HG02759 (cell line): Measurements from ENCODE around the gene DUSP11.
"Not testable (repeated sequence)": the region's sequence is repeated elsewhere in the genome, so short reads cannot be mapped to it uniquely, and the experiment has no call there.

Experiments used
- ATAC-seq: cut with Tn5 transposase; IDR thresholded peaks from one replicate; pipeline ENCODE4 v1.9.1; 2021; ENCODE audit warnings: mild to moderate bottlenecking, moderate library complexity; ENCODE audit not compliant: unreplicated experiment

DUSP11 gene

DNA sequence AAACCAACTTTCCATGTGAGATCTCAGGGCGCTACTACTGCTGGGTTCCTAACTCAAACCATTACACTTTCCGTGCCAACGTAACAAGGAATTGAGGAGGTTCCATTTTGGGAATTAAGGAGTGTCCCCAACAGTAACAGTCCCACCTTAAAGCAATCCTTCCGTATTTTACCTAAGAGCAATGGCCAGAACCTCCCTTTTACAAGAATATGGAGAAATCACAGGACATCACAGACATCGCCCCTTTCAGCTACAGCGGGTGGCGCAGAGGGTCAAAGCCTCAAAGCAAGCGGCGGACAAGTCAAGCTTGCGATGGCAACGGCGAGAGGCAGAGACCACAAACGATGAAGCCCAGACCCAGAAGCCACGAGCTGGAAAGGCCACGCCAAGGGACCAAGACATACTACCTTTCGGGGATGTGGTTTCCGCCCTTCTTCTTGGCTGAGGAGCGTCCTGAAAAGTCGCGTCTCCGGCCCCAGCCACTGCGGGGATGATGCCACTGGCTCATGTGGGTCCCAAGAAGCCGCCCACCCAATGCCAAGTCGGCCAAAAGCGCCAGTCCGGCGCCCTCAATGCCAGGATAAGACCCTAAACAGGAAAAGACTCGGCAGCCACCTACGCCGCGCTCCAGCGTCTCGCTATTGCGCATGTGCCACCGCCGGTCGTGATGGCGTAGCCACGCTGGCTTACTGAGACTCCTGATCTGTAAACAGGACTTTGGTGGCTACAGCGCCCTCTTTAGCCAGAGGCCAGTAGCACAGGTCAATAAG, at the start of gene DUSP11:
DUSP11 (minus strand) TSS at position 637 of the 770 bp plus-strand sequence; CDS start at position 508, 129 bp downstream.
- ATAC-seq, result peak; percentile 99

- peak; percentile 84 for ATAC-seq
Observed at GRCh38 chr2:73828818-73829570, 49.1 kb upstream of the DUSP11 start, which contains the start of gene STAMBP. Gene STAMBP, plus strand, starts transcription at chr2:73828961. Its CDS starts 1,896 bp downstream, at chr2:73830857.

DNA sequence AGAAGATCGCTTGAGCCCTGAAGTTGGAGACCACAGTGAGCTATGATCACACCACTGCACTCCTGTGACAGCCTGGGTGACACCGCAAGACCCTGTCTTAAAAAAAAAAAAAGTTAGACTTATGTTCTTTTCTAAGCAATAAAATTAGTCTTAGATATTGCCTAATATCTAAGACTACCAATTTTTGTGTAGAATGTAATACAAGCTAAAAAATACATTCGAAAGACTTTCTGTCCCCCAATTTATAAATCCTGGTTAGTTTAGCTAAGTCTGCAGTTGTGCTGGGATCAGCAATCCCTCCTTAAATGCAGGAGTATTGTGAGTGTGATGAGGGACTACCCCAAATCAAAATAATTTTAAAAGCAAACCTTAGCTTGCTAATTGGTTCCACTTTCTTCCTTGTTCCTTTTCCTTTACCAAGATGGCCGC, 48.5 kb upstream of the DUSP11 start:
- no peak for ATAC-seq

DNA sequence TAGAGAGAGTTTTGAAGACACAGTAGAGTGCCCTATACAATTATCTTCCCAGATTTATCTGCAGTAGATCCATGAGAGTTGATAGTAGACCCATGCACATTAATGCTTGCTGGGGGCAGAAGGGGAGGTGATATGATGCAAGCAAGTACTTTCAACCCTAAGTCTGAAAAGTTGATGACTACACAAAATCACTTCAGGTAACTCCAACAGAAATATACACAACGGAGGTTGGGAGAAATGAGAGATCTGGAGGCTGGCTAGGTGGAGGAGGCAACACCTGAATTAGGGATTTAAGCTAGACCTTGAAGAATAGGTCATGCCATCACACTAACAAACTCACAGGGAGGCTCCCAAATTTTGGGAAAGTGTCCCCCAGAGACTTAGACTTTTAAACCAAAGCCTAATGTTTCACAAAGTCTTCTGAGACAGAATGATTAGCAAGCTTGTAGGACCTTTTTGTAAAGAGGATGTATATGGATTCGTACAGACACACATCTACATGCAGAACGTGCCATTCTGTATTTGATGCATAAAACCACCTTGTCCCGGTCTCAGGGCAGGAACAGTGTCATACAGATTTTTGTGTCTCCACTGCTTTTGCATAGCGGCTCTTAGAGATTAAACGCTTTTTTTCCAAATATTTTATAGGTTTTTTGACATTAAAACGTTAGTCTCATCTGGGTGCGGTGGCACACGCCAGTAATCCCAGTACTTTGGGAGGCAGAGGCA, 47.9 kb upstream of the DUSP11 start:
- ATAC-seq, result no peak

DNA sequence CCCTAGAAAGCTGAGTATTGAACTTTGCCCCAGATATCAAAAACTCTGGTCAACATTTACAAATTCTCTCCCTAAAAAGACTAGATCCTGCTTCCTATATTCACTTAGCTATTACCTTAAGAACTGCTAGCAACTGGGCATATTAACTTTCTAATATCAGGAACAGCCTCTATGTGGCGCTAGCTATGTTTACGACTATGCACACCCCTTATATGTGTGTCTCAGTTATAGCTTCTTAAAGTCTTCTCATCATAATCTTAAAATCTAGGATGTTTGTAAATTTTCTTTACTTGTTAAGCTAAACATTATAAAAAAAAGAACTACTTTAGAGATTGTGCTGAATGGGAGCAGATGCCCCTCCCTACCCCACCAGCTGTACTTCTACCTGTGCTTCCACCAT, 47.1 kb upstream of the DUSP11 start:
- no peak for ATAC-seq

DNA sequence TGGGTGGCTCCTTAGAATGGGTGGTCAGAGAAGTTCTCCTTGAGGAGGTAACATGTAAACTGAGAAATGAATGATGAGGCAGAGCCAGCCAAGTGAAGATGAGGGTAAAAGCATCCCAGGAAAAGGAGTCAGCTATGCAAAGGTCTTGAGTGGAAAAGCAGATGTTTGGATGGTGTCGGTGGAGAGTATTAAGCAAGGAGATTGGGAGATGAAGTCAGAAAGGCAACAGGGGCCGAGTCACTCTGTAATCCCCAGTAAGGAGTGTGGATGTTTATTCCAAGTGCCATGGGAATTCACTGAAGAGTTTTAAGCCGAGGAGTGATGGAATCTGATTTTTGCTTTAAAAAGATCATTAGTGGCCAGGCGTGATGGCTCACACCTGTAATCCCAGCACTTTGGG, 45.5 kb upstream of the DUSP11 start:
- no peak for ATAC-seq

DNA sequence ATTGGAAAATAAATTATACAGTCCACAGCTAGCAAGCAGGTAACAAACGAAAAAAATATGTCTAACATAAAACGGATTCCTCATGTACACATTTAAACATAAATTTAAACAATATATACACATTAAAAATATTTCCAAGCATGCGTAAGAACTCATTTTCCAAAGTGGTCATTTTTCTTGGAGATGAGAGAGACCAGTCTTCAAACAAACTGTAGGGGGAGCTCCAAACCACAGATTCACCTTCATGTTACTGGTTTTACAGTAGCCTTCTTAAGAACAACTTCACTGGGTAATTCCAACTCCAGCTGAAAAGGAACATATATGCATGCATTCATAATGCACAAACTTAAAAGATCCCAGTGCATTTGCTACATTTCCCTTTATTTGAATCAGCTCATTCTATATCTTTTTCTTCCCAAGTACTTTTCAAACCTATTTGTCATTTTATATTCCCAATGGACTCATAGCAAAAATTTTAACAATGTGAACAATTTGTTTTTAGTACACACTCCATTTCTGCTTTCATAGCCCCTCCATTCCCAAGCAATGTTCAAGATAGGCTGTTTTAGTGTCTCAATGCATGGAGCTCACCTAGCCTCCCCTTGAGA, 44.1 kb upstream of the DUSP11 start:
- ATAC-seq, result no peak

- ATAC-seq, result no peak
Observed at GRCh38 chr2:73823416-73823815, 43.5 kb upstream of the DUSP11 start.

- no peak for ATAC-seq
Observed at GRCh38 chr2:73822991-73823390, 43.1 kb upstream of the DUSP11 start.

- peak; percentile 67 for ATAC-seq
Observed at GRCh38 chr2:73822276-73822675, 42.4 kb upstream of the DUSP11 start.

DNA sequence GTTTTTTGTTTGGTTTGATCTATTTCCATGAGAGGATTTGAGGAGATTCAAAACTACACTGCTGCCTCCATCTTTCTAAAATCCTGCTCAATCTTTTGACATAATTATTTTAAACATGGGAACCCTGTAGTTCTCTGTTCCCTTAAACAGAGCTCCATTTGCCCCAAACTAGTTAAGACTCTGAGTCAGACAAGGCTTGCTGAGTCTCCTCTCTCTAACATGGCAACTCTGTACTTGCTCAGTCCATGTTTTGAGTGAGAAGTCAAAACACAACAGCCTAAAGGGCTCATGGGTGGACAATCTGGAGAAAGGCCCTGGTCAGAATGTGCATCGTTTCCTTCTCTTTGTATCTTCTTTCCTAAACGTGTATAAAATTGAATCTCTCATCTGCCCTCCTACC, 41.8 kb upstream of the DUSP11 start:
- ATAC-seq, result peak; percentile 7

- peak; percentile 80 for ATAC-seq
Observed at GRCh38 chr2:73821227-73821626, 41.3 kb upstream of the DUSP11 start.

DNA sequence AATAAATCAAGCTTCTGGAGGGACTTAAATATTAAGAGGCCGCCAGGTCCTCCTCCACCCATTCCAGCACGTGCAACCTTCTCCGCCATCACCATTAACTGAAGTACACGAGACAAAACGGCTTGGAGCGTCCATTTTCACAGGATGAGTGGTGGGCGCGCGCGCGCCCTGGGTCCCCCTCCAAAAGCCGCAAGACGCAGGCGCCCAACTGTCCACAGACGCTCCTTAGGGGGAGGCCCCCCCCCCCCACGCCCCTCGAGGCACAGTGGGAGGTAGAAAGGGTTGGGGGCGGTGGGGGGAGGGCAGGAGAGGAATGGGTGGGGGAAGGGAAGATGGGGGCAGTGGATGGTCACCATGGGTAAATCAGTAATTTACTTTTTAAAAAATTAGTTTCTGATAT, 38.4 kb upstream of the DUSP11 start:
- ATAC-seq, result no peak

DNA sequence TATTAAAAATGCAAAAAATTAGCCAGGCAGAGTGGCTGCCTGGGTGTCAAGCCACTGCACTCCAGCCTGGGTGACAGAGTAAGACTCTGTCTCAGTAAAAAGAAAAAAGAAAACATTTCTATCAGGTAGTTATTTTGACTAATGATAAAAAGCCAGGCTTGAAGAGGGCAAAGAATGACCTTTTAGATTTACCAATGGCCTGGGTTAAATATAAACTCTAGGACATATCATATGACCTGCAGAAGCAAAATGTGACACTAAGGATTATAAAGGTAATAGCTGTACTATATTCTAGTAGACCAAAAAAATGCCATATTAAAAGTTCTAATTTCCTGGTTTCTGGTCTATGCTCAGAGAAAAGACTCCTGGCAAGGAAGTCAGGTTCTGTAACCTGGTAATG, 32.7 kb upstream of the DUSP11 start:
- no peak for ATAC-seq

DNA sequence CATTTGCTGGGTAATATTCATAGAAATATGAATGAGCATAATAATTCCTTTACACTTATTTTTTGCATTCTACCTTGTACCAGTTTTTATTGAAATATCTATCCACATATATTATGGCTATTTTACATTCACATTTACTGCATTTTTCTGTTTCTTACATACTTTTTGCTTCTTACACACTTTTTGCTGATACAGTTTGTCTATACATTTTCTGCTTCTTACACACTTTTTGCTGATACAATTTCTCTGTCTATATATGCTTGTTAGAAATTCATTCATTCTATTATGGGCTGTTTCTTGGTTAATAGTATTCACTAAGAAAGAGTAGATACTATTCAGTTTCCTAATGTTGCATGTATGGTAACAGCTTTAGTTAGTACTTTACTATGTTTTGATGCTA, 32.0 kb upstream of the DUSP11 start:
- ATAC-seq, result no peak

- not testable (repeated sequence) for ATAC-seq
Observed at GRCh38 chr2:73783883-73784282, 4.0 kb upstream of the DUSP11 start, which contains the start of gene C2orf78. Gene C2orf78, plus strand, starts transcription at chr2:73784183. Its CDS starts 127 bp downstream, at chr2:73784310.

DNA sequence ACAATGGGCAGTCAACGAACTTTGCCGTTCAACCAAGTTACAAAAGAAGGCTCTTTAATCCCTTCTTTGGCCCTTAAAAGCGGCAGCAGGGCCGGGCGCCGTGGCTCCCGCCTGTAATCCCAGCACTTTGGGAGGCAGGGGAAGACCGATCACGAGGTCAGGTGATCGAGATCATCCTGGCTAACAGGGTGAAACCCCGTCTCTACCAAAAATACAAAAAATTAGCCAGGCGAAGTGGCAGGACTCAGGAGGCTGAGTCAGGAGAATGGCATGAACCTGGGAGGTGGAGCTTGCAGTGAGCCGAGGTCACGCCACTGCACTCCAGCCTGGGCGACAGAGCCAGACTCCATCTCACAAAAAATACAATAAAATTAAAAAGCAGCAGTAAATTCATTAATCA, 3.5 kb upstream of the DUSP11 start:
- ATAC-seq, result not testable (repeated sequence)

DNA sequence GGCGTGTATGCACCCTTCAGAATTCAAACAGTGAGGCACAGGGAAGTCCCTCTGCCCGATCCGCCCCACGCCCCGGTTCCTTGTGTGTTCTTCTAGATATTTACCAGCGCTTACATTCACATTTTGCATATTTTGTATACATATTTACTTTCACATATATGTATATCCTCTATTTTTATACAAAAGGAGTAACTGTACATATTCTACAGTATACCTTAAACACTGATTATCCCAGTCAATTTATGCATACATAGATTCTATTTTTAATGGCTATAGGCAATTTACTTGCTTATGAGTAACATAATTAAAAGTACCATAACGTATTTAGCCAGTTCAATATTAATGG, 307 bp upstream of the DUSP11 start:
- no peak for ATAC-seq

- ATAC-seq, result not testable (repeated sequence)
Observed at GRCh38 chr2:73778867-73779466, 936 bp downstream of the DUSP11 start.

DNA sequence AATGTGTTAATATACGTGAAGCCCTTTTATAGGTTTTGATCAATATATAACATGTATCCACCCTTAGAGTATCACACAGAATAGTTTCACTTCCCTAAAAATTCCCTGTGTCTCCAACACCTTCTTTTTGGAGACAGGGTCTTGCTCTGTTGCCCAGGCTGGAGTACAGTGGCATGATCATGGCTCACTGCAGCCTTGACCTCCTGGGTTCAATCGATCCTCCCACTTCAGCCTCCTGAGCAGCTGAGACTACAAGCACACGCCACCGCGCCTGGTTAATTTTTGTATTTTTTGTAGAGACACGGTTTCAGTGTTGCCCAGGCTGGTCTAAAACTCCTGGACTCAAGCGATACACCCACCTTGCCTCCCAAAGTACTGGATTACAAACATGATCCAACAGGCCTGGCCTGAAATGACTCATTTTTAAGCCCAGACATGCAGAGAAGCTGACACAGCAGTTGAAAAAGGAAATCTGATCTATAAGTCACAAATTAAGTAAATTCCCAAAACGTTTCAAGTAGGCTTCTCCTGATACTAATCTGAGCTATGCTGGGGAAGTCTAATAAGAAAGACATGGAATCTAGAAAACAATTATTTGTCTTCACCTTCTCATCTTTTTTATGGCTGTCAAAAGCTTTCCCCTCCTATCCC, 2.9 kb downstream of the DUSP11 start:
- no peak for ATAC-seq
